Measurements from ENCODE around the gene EDIL3.

GRCh38 chr5:84092738-84093137, 291.9 kb downstream of the EDIL3 start:
- TF ChIP-seq POLR2A (IDR thresholded peaks at IDR 0.05) = no peak
- TF ChIP-seq, protein P1, sequence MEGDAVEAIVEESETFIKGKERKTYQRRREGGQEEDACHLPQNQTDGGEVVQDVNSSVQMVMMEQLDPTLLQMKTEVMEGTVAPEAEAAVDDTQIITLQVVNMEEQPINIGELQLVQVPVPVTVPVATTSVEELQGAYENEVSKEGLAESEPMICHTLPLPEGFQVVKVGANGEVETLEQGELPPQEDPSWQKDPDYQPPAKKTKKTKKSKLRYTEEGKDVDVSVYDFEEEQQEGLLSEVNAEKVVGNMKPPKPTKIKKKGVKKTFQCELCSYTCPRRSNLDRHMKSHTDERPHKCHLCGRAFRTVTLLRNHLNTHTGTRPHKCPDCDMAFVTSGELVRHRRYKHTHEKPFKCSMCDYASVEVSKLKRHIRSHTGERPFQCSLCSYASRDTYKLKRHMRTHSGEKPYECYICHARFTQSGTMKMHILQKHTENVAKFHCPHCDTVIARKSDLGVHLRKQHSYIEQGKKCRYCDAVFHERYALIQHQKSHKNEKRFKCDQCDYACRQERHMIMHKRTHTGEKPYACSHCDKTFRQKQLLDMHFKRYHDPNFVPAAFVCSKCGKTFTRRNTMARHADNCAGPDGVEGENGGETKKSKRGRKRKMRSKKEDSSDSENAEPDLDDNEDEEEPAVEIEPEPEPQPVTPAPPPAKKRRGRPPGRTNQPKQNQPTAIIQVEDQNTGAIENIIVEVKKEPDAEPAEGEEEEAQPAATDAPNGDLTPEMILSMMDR (IDR thresholded peaks at IDR 0.05) = no peak
- no peak for TF ChIP-seq POLR2AphosphoS5 (IDR thresholded peaks at IDR 0.05; ENCODE audit: insufficient read depth in 1 of 2, low read depth in 1 of 2)
